Measurements from ENCODE around the gene STAMBPL1.

DNA sequence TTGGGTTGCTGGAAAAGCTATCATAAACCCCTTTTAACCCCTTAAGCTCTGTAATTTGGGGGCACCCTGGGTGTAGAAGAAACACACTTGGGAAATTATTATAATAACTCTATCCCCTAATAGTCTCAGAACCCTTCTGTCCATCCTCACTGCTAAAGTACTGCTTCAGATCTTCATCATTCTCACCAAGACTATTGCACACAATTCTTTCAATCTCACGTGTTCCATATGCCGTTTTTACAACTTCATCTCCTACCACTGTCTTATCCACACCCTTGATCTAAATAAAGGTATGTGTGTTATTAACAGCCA is 44.2 kb upstream of the STAMBPL1 start:
- TF ChIP-seq, protein P1, sequence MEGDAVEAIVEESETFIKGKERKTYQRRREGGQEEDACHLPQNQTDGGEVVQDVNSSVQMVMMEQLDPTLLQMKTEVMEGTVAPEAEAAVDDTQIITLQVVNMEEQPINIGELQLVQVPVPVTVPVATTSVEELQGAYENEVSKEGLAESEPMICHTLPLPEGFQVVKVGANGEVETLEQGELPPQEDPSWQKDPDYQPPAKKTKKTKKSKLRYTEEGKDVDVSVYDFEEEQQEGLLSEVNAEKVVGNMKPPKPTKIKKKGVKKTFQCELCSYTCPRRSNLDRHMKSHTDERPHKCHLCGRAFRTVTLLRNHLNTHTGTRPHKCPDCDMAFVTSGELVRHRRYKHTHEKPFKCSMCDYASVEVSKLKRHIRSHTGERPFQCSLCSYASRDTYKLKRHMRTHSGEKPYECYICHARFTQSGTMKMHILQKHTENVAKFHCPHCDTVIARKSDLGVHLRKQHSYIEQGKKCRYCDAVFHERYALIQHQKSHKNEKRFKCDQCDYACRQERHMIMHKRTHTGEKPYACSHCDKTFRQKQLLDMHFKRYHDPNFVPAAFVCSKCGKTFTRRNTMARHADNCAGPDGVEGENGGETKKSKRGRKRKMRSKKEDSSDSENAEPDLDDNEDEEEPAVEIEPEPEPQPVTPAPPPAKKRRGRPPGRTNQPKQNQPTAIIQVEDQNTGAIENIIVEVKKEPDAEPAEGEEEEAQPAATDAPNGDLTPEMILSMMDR (IDR thresholded peaks at IDR 0.05), result peak in 3 of 12 donors; percentile 0 to 19 (median 5)
- TF ChIP-seq POLR2A (IDR thresholded peaks at IDR 0.05), result no peak

Measured in heart left ventricle (tissue), 13 donors.